OCI-LY1 (cell line): ENCODE results near the gene CRHR1.

Experiments used
- H2AFZ ChIP-seq: fragments of 200-600 bp; sonication (generic), shearing (Covaris generic); 2 replicates; pipeline ENCODE4 v1.6.0; 2014; ENCODE audit warnings: antibody characterized with exemption, mild to moderate bottlenecking, low read length
- H3F3A ChIP-seq: fragments of 200-600 bp; sonication (generic), shearing (Covaris generic); 2 replicates; pipeline ENCODE4 v1.6.0; 2014; ENCODE audit warnings: mild to moderate bottlenecking, antibody characterized with exemption, low read length, moderate library complexity; ENCODE audit not compliant: insufficient read depth
- H3K27ac ChIP-seq: fragments of 200-600 bp; sonication (generic); 2 replicates; pipeline ENCODE4 v1.5.1; 2014; ENCODE audit warnings: low read length, mixed run types, mild to moderate bottlenecking, low read depth; ENCODE audit not compliant: poor library complexity, severe bottlenecking
- H3K27me3 ChIP-seq: fragments of 200-600 bp; sonication (generic); 2 replicates; pipeline ENCODE4 v1.6.0; 2014; ENCODE audit warnings: antibody characterized with exemption, mild to moderate bottlenecking, low read length, moderate library complexity; ENCODE audit not compliant: insufficient read depth
- H3K36me3 ChIP-seq: fragments of 200-600 bp; sonication (generic); 2 replicates; pipeline ENCODE4 v1.6.1; 2014; ENCODE audit warnings: mild to moderate bottlenecking, antibody characterized with exemption, low read length, moderate library complexity, mixed read lengths; ENCODE audit not compliant: insufficient read depth
- H3K4me1 ChIP-seq: fragments of 200-600 bp; sonication (generic); 2 replicates; pipeline ENCODE4 v1.5.1; 2014; ENCODE audit warnings: mild to moderate bottlenecking, low read length, moderate library complexity; ENCODE audit not compliant: insufficient read depth, severe bottlenecking
- H3K4me2 ChIP-seq: fragments of 200-600 bp; sonication (generic), shearing (Covaris generic); 2 replicates; pipeline ENCODE4 v1.6.1; 2014; ENCODE audit warnings: low read length
- H3K4me3 ChIP-seq: fragments of 200-600 bp; sonication (generic); 2 replicates; pipeline ENCODE4 v1.5.1; 2014; ENCODE audit warnings: low read length, low read depth, mild to moderate bottlenecking, mixed read lengths; ENCODE audit not compliant: poor library complexity, severe bottlenecking
- H3K79me2 ChIP-seq: fragments of 200-600 bp; shearing (Covaris generic); 2 replicates; pipeline ENCODE4 v1.6.1; 2016; ENCODE audit warnings: mixed run types, low read length, mixed read lengths; ENCODE audit not compliant: insufficient read depth
- H3K9ac ChIP-seq: fragments of 200-600 bp; sonication (generic), shearing (Covaris generic); 2 replicates; pipeline ENCODE4 v1.6.1; 2014; ENCODE audit warnings: mild to moderate bottlenecking, low read length, mixed read lengths
- H3K9me2 ChIP-seq: fragments of 200-600 bp; sonication (generic), shearing (Covaris generic); 2 replicates; pipeline ENCODE4 v1.6.1; 2014; ENCODE audit warnings: low read depth, mild to moderate bottlenecking, low read length, mixed read lengths
- H3K9me3 ChIP-seq: fragments of 200-600 bp; shearing (Covaris generic); 2 replicates; pipeline ENCODE4 v1.6.1; 2014; ENCODE audit warnings: low read length, mixed read lengths
- H4K20me1 ChIP-seq: fragments of 200-600 bp; sonication (generic), shearing (Covaris generic); 2 replicates; pipeline ENCODE4 v1.6.0; 2016; ENCODE audit warnings: mild to moderate bottlenecking, low read length; ENCODE audit not compliant: insufficient read depth
- CTCF ChIP-seq: fragments of 200-600 bp; sonication (generic), shearing (Covaris generic); IDR thresholded peaks from 2 replicates; pipeline ENCODE4 v1.5.1; 2017; ENCODE audit warnings: mild to moderate bottlenecking, antibody characterized with exemption, low read length, moderate library complexity, mixed read lengths
- EZH2 ChIP-seq: fragments of 200-600 bp; sonication (generic), shearing (Covaris generic); IDR thresholded peaks from 2 replicates; pipeline ENCODE4 v1.8.0; 2017; ENCODE audit warnings: borderline replicate concordance, mixed run types, mild to moderate bottlenecking, antibody characterized with exemption, low read length, moderate library complexity, mixed read lengths

CRHR1 gene

GRCh38 chr17:45824475-45824874, 40.4 kb downstream of the CRHR1 start:
- H3K4me2 ChIP-seq: no peak overlapping the region
- TF ChIP-seq EZH2: no peak
- TF ChIP-seq CTCF: no peak
- H3F3A ChIP-seq: no peaks in the 10 kb centered on the region
- H2AFZ ChIP-seq: no peak overlapping the region
- no peaks in the 10 kb centered on the region for H3K9me2 ChIP-seq
- H4K20me1 ChIP-seq: no peaks in the 10 kb centered on the region
- H3K27ac ChIP-seq: no peak overlapping the region
- H3K4me1 ChIP-seq: no peaks in the 10 kb centered on the region
- peaks cover 4% of the 10 kb centered on the region; the same call in 1 of the 2 replicates for H3K27me3 ChIP-seq
- no peaks in the 10 kb centered on the region for H3K9me3 ChIP-seq
- H3K9ac ChIP-seq: no peak overlapping the region
- H3K4me3 ChIP-seq: no peak overlapping the region
- H3K36me3 ChIP-seq: no peaks in the 10 kb centered on the region
- no peaks in the 10 kb centered on the region for H3K79me2 ChIP-seq

- Histone ChIP-seq H3K27me3 (peaks cover 4% of the 10 kb centered on the region; the same call in 1 of the 2 replicates), H3F3A (no peaks in the 10 kb centered on the region), H2AFZ (no peak overlapping the region), H4K20me1 (no peaks in the 10 kb centered on the region), H3K4me3 (no peak overlapping the region), H3K36me3 (no peaks in the 10 kb centered on the region), H3K9ac (no peak overlapping the region), H3K79me2 (no peaks in the 10 kb centered on the region), H3K9me3 (no peaks in the 10 kb centered on the region), H3K4me1 (no peaks in the 10 kb centered on the region), H3K9me2 (no peaks in the 10 kb centered on the region), H3K27ac (no peak overlapping the region), H3K4me2 (no peak overlapping the region)
- TF ChIP-seq EZH2 (no peak), CTCF (no peak)
These were observed 40.9 kb downstream of the CRHR1 start for GRCh38 chr17:45824901-45825492.

- Histone ChIP-seq H3K79me2 (no peaks in the 10 kb centered on the region), H3F3A (no peaks in the 10 kb centered on the region), H3K9ac (no peak overlapping the region), H3K4me3 (no peak overlapping the region), H3K27me3 (peaks cover 4% of the 10 kb centered on the region; the same call in 1 of the 2 replicates), H4K20me1 (no peaks in the 10 kb centered on the region), H3K4me1 (no peaks in the 10 kb centered on the region), H3K27ac (no peak overlapping the region), H3K9me3 (no peaks in the 10 kb centered on the region), H2AFZ (no peak overlapping the region), H3K9me2 (no peaks in the 10 kb centered on the region), H3K4me2 (no peak overlapping the region), H3K36me3 (no peaks in the 10 kb centered on the region)
- TF ChIP-seq CTCF: no peak
- TF ChIP-seq EZH2: no peak
These were observed 41.7 kb downstream of the CRHR1 start for GRCh38 chr17:45825792-45826191.
